Measurements from ENCODE around the gene ZXDC.

Gene ZXDC

DNA sequence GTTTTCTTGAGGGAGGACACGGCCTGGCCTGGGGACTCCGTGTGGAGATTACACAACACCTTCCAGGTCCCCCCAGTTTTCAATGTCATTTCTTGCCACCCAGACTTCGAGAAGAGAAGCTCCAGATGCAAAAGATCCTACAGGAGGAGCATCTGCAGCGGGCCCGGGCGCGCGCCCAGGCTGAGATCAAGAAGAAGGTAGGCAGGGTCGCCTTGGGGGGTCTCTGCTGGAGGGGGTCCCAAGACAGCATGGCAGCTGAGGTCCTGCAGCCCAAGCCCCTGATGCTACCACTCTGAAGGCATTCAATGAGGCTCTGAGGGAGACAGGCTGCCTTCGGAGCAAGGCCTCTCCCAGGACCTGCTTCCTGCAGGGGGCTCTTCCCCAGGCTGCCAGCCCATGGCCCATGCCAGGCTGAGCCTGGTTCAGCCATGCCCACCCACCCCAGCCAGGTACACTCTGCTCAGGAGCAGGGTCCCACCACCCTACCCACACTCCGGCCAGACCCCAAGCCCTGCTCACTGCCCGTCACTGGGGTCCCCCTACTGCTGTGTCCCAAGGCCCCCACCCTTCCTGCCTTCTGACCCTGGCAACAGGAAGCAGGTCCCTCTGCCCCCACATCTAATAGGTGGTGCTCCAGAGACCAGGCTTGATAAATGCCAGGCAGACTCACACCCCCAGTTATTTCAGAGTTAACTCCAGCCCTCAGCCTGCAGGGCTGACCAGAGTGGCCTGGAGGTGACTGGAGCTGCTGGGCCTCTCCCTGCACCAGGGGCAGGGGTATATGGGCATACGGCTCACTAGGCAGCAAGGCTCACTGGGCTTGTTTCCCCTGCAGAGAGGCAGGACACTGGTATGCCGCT, 40.0 kb downstream of the ZXDC start:
- DNase-seq (ENCODE audit: low read depth), result no peak

GRCh38 chr3:126434931-126435411, 40.7 kb downstream of the ZXDC start:
- DNase-seq (ENCODE audit: low read depth), result no peak

GRCh38 chr3:126434264-126434590, 41.5 kb downstream of the ZXDC start:
- no peak for DNase-seq (ENCODE audit: low read depth)

- no peak for DNase-seq (ENCODE audit: low read depth)
Observed at GRCh38 chr3:126433496-126434263, 42.0 kb downstream of the ZXDC start.

DNA sequence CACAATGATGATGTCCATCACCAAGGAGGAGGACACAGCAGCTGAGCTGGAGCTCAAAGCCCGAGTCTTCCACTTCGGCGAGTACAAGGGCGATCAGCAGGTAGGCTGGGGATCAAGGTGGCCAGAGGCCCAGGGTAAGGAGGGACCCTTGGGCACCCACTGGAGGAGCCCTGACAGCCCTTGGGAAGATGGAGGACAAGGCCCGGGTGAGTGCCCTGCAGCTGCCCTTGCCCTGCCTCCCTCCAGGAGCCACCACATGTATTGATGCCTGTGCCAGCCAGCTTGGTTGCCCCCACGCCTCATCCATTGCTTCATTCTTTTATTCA, 42.6 kb downstream of the ZXDC start:
- DNase-seq (ENCODE audit: low read depth), result no peak

DNA sequence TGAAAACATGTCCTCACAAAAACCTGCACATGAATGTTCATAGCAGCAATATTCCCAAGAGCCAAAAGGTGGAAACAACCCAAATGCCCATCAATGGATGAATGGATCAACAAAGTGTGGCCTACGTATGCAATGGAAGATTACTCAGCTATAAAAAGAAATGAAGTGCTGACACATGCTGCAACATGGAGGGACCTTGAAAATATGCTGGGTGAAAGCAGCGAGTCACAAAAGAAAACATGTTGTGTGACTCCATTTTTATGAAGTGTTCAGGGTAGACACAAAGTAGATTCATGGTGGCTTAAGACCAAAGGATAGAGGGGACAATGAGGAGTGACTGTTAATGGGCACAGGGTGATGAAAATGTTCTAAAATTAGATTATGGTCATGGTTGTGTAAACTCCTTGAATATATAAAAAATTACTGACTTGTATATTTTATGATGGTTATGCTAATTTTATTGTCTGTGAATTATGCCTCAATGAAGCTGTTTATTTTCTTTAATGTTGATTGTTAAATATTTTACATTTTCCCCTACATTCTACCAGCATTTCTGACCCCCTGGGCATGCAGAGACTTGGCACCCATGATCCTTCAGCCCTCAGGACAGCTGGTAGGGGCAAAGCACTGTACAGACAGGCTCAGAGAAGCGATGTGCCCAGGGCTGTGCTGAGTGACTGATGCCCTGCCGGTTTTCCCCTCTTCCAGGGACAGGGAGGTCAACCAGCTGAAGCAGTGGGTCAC, 43.2 kb downstream of the ZXDC start:
- DNase-seq (ENCODE audit: low read depth), result no peak

- no peak for DNase-seq (ENCODE audit: low read depth)
Observed at GRCh38 chr3:126431103-126431534, 44.6 kb downstream of the ZXDC start.

DNA sequence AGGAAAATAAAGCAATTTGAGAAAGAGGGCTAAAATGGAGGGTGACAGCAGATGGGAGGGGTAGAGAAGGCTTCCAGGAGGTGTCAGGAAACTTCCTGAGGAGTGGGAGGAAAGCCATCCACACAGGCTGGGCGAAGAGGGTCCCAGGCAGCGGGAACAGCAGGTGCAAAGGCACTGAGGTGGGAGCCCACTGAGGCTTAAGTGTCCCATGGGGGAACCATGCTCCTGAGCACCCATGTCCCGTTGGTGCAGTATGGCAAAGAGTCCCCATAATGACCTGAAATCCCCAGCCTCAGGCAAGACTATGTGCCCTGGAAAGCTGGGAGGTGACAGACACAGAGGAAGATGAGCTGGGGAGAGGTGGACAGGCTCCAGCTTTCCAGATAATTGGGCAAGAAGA, 50.9 kb downstream of the ZXDC start:
- no peak for DNase-seq (ENCODE audit: low read depth)

DNA sequence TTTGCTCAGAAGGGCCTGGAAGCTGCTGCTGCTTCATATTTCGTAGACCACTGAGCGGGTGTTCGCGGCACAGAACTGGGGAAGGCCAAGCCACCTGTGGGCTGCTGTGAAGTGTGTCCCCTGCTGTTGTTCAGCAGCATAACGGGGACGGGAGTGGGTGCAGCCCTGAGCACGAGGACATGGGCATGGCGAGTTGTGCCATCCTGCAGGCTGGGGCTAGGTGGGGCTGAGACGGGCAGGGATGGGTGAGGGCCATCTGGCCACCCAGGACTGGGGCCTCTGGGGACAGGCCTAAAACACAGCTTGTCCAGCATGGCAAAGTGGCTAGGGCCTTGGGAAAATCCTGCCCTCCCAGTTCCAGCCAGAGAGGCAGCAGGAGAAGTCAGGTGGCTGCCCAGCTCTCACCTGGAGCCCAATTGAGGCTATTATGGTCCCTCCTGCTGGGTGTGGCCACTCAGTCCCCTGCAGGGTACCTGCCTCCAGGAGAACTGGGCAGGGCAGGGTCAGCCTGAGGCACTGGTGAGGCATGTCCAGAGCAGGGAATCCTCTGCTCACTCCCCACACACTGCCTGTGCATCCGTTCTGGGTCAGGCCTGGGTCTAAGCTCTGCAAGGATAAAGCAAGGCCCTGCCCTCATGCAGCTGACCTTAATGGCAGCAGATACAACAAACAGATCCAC, 51.5 kb downstream of the ZXDC start:
- DNase-seq (ENCODE audit: low read depth), result no peak

DNA sequence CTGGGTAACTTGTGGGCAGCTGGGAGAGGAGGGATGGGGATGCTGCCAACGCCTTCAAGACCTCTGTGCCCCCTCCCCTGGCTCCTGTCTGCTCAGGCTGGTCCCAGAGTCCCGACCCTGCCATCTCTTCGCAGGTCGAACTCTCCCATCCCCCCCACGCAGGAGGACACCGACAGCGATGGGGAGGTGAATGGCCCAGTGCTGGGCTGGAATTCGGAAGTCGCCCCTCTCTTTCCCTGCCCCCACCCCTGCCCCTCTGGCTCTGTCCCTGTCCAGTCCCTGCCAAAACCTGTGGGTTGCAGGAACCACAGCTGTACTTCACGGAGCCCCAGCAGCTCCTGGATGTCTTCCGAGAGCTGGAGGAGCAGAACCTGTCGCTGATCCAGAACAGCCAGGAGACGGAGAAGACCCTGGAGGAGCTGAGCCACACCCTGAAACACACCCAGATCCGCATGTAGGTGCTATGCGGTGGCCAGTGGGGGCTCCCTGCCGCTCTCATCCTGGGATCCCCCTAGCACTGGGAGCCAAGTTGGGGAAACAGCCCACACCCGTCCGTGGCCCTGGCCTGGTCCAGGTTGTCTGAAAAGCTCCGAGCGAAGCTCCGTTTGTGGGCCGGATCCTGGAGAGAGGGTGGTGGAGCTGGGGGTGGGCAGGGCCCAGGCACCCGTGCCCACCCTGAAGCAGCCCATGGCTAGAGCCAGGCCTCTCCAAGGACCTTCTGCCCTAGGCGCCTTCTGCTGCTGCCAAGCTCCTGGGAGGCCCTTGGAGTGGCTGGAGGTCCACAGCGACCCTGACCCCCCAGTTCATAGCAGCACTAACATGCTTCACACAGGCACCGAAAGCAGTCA, 52.3 kb downstream of the ZXDC start:
- DNase-seq (ENCODE audit: low read depth), result no peak

DNA sequence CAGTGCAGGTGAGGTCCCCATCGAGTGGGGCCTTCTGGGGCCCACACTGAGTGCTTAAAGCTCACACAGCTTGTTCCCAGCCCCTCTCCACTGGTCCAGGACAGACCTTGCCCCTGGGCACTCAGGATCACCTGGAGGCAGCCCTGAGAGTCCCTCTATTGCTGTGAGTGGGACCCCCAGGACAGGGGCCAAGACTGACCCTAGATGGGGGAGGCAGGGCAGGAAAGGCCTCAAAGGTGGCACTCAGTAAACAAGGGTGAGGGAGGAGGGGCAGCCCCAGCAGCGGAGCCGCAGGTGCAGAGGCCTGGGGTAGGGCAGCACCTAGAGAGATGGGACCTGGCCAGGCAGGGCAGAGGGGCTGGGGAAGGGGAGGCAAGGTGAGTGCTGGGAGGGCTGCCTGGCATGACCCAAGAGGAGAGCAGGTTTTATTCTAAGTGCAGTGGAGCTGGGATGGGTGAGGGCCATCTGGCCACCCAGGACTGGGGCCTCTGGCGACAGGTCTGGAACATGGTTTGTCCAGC, 53.1 kb downstream of the ZXDC start:
- no peak for DNase-seq (ENCODE audit: low read depth)

- no peak for DNase-seq (ENCODE audit: low read depth)
Observed at GRCh38 chr3:126422121-126422520, 53.6 kb downstream of the ZXDC start.

DNA sequence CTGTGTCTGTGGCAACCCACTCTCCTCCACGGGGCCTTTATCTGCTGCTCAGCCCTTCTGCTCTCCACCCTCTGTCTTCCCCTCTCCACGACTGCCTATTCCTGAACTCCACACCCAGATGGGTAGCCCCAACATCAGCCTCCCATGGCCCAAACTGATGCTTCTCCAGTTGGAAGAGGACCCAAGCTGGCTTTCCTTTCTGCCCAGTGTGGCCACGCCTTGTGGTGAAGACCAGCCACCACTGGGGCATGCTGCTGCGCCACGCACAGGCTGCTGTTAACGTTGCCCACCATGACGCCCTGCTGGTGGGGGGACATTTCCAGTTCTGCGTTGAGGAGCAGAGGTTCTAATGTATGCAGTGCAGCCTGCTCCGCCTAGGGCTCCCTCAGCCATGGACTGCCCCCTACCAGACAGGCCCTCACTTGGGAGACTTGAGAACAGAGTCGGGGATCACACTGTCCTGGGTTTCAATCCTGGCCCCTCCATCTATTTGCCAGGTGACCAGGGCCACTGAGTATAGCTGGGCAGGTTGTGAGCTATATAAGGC, 54.0 kb downstream of the ZXDC start:
- no peak for DNase-seq (ENCODE audit: low read depth)

- DNase-seq (ENCODE audit: low read depth), result no peak
Observed at GRCh38 chr3:126419886-126420786, 55.6 kb downstream of the ZXDC start.

- no peak for DNase-seq (ENCODE audit: low read depth)
Observed at GRCh38 chr3:126419151-126419703, 56.5 kb downstream of the ZXDC start.

GRCh38 chr3:126418661-126419131, 57.0 kb downstream of the ZXDC start:
- DNase-seq (ENCODE audit: low read depth), result no peak

DNA sequence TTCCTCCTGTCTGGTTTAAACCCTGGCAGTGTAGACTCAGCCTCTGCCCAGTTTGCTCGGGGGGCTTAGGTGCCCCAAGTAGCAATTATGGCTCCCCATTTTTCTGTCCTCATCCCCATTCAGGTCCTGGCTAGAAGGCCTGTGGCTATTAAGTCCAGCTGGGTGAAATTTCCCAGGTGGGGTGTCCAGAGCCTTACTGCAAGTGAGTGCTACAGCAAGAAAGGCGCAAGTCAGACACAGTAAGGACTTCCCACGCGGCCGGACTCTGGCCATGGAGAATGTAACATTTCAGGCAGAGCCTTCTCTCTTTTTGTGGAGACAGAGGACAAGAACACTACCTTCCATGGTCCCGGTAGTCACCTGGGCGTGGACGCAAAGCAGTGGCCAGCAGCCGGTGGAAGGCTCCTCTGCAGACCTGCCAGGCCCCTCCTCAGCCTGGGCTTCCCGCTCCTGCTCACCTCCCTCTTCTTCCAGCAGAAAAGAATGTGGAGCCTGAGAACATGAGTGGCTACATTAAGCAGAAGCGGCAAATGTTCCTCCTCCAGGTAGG, 57.6 kb downstream of the ZXDC start:
- DNase-seq (ENCODE audit: low read depth), result no peak

DNA sequence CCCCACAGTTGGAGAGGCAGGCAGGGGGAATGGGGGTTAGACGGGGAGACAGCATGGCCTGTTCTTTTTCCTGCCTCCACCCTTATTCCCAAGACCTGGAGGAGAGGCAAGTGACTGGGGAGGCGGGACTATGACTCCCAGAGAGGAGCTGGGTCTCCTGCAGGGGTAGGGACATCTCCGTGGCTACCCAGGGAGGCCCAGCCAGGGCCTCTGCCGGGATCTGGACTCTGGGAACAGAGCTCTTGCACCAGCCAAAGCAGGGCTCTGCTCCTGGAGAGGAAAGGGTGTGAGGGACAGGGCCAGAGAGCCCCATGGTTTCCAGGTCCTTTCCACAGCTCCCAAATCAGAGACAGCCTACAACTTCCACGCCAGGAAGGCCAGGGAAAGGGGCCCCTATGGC, 58.2 kb downstream of the ZXDC start:
- DNase-seq (ENCODE audit: low read depth), result no peak

GRCh38 chr3:126416943-126417342, 58.7 kb downstream of the ZXDC start:
- DNase-seq (ENCODE audit: low read depth), result no peak

Measured in activated T-cell treated with anti-CD3 and anti-CD28 coated beads for 1 hour (primary cell).